Measurements from ENCODE around the gene TMEM232.
"Not testable (repeated sequence)": the region's sequence is repeated elsewhere in the genome, so short reads cannot be mapped to it uniquely, and the experiment has no call there.

TMEM232 gene

DNA sequence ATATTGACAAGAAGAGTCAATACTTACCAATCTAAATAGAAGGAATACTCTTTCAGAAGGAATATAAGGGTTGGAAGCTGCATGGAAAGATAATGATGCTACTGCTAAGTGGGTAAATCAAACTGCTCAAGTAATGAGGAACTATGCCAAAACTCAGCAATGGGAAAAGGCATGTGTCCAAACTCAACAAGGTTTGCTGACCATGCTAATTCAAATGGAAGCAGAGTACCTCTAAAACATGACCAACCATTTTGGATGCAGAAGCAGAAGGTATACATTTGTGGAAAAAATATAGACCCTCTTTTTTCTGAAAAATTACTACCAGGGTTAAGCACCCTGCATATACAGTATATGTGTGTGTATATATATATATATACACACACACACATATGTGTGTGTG is 21.1 kb downstream of the TMEM232 start:
- DNase-seq, result no peak

GRCh38 chr5:110703481-110703880 is 23.0 kb downstream of the TMEM232 start:
- no peak for DNase-seq

GRCh38 chr5:110702704-110703103 is 23.8 kb downstream of the TMEM232 start:
- no peak for DNase-seq

DNA sequence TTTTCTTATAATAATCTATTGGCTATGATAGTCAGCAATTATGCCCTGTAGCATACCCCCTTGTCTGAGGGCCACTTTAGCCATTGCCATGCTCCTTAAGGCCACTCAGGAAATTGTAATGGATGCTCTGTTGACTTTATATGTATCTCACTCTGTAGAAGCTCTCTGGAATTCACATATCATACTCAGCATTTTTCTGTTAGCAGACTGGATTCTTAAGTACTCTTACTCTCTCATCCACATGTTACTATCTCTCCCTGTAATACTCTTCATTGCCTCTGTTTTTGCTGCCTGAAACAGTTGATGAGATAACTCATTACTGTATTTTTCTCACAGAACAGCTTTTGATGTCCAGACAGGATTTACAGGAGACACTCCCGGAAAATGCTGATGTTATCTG is 24.2 kb downstream of the TMEM232 start:
- no peak for DNase-seq

- DNase-seq, result not testable (repeated sequence)
Measured at GRCh38 chr5:110692669-110693068, 33.8 kb downstream of the TMEM232 start.

- not testable (repeated sequence) for DNase-seq
Measured at GRCh38 chr5:110690587-110690986, 35.9 kb downstream of the TMEM232 start.

DNA sequence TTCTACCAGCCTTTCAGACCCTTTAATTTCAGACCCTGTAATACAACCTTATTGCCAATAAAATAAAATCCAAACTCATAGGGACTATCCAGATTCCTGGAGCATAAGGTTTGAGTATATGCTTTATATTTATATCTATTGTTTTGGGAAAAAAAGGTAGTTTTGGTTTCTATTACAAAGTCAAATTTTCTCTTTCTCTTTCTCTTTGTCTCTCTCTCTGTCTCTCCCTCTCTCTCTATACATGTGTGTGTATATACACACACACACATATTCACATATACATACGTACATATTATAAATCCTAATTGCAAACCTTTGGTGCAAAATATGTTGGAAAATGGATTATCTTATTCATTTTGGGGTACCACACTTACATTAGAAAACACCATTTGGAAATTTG is 39.0 kb downstream of the TMEM232 start:
- DNase-seq, result no peak

GRCh38 chr5:110686270-110686669 is 40.2 kb downstream of the TMEM232 start:
- DNase-seq, result no peak

GRCh38 chr5:110681953-110682352 is 44.5 kb downstream of the TMEM232 start:
- no peak for DNase-seq

GRCh38 chr5:110681109-110681508 is 45.4 kb downstream of the TMEM232 start:
- DNase-seq, result no peak

DNA sequence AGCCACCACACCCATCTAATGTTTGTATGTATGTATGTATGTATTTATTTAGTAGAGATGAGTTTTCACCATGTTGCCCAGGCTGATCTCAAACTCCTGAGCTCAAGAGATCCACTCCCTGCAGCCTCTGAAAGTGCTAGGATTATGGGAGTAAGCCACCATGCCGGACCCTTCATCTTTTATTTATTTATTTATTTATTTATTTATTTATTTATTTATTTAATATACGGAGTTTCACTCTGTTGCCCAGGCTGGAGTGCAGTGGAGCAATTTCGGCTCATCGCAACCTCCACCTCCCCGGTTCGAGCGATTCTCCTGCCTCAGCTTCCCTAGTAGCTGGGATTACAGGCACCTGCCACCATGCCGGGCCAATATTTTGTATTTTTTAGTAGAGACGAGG is 49.9 kb downstream of the TMEM232 start:
- not testable (repeated sequence) for DNase-seq

DNA sequence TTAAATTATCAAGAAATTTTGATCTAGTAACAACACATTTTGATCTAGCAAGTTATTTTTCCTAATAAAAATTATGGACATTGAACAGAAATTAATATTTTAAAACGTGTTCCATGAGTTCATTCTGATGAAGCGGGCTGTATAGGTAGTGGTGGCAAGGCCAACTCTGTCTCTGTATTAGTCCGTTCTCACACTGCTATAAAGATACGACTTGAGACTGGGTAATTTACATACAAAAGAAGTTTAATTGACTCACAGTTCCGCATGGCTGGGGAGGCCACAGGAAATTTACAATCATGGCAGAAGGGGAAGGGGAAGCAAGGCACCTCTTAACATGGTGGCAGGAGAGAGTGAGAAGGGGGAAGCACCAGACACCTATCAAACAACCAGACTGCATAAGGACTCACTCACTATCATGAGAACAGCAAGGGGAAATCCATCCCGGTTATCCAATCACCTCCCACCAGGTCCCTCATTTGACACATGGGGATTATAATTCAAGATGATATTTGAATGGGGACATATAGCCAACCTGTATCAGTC is 61.2 kb downstream of the TMEM232 start:
- DNase-seq, result no peak

GRCh38 chr5:110663525-110663924 is 62.9 kb downstream of the TMEM232 start:
- DNase-seq, result no peak

DNA sequence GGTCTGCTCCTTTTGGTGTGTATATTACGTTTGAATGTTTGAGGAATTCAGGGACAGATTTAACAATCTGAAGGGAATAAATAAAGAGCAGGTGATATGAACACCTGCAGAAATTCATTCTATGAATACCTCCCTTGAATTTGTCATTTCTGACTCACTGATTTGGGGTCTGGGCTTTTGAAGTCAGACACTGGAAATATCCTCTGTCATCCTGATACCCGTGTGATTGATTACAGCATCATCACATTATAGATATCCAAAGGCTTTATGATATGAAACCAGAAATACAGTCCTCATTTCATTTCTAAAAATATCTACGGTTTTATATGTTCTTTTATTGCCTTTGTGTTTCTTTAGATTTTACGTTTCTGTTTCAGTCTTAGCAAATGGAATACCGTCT is 68.5 kb downstream of the TMEM232 start:
- DNase-seq, result no peak

DNA sequence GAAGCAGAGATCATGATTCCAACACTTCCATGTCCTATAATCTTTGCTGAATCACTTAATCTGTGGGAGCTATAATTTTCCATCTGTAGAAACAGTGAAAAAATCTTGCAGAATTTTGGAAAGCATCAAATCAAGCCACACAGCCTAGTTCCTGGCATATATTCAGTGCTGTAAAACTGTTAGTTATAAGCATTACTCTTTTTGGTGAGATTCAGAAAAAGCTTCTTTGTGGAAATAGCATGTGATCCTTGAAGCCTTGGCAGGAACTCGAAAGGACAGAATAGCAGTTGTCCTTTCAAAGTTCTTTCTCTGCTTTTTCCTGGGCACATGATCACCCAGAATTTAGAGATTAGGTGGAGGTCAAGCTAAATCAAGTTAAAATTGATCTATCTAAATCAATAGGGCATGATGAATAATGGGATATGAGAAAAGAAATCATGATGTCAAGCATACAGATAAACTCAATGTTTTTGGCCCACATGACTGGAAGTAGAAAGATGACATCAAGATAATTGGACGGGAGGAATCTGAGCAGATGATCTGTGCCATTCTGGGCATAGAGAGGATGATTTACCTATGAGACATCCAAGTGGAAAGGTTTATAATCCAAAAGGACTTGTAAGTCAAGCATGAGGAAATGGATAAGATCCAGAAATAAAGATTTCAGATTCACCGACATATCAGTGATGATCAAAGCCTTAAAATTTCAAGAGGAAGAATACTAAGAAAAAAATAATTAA is 73.1 kb downstream of the TMEM232 start:
- DNase-seq, result no peak

- DNase-seq, result no peak
Measured at GRCh38 chr5:110651507-110651906, 75.0 kb downstream of the TMEM232 start.

GRCh38 chr5:110644357-110644756 is 82.1 kb downstream of the TMEM232 start:
- no peak for DNase-seq

- DNase-seq, result no peak
Measured at GRCh38 chr5:110638970-110639902, 87.2 kb downstream of the TMEM232 start.

- no peak for DNase-seq
Measured at GRCh38 chr5:110634475-110634874, 92.0 kb downstream of the TMEM232 start.

- no peak for DNase-seq
Measured at GRCh38 chr5:110631236-110631635, 95.2 kb downstream of the TMEM232 start.

DNA sequence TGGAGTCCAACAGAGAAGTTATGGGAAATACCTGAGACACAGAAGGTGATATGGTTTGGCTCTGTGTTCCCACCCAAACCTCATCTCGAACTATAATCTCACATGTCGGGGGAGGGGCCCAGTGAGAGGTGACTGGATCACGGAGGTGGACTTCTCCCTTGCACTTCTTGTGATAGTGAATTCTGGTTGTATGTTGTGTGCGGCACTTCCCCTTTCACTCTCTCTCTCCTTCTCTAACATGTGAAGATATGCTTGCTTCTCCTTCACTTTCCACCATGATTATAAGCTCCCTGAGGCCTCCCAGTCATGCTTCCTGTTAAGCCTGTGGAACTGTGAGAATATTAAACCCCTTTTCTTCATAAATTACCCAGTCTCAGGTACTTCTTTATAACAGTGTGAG is 96.1 kb downstream of the TMEM232 start:
- no peak for DNase-seq

DNA sequence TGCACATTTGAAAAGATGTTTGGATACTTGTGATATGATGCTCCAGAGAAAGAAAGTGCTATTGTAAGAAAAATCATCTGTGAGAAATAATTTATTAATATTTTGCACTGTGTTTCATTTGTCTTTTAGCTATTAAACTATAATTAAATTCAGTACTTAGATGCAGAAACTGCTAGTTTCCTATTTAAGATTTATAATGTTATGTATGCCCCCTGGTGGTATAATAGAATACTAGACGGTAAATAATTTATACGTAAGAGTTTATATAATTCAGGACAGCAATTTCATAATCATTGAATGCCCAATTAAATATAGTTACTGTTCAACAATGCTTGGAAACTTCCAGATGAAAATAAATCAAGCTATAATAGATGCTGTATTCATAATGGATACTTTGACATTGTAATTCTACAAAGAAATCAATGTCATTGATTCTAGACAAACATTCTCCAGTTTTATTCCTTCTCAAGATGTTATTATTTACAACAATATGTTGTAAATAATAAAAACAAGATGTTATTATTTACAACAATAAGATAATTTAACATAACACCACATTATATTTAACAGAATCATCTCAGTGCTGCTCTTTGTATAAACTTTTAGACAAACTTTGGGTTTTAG is 101.0 kb downstream of the TMEM232 start:
- DNase-seq, result no peak

GRCh38 chr5:110623874-110624273 is 102.6 kb downstream of the TMEM232 start:
- no peak for DNase-seq

Measured in activated CD4-positive, alpha-beta T cell treated with anti-CD3 and anti-CD28 coated beads for 1 hour (primary cell).